NCI-H69 (cell line): ENCODE data around the gene MAP3K6.

Experiments used
- DNase-seq: peaks from one replicate; lab custom pipeline; 2025; lab: John Stamatoyannopoulos, UW

The MAP3K6 gene

DNA sequence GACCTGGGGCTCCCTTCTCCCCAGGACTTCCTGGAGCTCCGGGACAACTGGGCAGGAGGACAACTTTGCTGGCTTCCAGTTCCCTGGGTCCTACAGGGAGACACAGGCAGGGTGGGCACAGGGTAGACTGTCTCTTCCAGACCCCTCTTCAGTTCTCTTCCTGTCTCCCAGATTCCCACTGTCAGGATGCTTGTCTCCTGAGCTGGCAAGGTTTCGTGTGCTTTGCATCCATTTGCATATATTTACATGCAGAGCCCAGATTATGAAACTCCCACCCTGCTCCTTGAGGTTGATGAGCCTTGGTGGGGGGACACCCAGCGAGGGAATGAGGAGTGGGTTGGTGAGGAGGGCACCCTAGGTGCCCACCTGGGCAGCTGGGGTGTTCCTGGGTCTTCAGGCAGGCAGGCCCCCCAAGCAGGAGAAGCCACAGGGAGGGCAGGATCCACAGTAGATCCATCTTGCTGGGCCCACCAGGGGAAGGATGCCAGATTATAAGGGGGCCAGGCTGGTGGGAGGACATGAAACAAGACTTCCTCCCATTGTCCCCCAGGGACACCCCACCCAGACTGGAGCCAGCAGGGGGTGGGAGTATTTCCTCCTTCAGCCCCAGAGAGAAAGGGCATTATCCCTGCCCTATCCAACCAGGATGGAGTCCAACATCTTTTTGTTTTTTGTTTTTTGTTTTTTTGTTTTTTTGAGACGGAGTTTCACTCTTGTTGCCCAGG lies 7.8 kb upstream of the MAP3K6 start, which contains the start of gene FCN3:
Gene FCN3, minus strand, starts transcription at position 463 of the 725 bp plus-strand sequence. Its CDS starts 6 bp downstream, at position 457.
- DNase-seq = no peak

GRCh38 chr1:27372808-27373690 lies 6.3 kb upstream of the MAP3K6 start:
- no peak for DNase-seq

DNA sequence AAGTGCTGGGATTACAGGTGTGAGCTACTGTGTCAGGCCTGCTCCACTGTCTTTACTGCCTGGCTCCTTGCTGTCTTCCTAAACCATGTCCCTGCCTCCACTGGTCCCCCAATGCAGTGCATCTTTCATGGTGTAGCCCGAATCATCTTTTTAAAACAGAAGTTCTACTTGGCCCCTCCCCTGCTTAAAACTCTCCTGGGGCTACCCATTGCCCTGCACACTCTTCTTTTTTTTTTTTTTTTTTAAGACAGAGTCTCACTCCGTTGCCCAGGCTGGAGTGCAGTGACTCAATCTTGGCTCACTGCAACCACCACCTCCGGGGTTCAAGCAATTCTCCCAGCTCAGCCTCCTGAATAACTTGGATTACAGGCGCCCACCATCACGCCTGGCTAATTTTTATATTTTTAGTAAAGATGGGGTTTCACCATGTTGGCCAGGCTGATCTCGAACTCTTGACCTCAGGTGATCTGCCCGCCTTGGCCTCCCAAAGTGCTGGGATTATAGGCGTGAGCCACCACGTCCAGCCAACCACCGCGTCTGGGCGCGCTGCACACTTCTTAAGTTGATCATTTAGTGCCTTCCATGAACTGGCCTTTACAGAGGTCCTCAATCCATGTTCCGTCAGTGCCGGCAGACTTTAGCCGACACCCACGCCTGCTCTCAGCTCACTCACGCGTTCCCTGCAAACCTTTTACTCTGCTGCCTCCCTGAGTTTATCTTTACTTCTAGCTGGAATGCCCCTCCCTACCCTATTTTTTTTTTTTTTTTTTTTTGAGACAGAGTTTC lies 5.5 kb upstream of the MAP3K6 start:
- DNase-seq = no peak

DNA sequence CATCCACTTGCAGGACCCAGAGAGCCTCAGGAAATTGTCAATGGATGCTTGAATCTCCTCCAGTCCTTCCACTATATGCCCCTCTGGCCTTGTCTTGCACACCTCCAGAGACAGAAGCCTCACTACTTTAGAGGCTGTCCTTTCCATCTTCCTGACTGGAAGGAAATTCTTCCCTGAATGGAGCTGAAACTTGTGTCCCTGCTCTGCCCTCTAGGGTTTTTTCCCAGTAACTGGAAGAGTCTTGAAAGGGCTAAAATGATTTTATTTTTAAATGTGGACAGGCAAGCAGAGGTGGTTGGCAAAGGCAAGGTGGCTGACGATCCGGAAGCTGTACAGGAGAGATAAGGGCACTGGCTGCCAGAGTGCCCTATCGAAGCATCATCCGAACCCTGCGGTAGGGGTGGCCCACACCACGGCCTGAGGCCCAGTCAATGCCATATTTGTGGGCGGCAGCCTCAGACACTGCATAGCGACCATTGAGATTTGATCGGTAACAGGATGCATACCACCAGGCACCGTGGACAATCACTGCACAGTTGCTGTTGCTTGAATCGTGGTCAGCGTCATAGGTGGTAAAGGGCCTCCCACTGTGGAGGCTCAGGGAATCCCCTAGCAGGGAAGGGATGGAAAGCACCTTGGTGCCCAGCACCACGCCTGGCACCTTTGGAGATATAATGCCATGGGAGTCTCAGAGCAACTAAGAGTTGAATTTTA lies 2.3 kb upstream of the MAP3K6 start:
- DNase-seq = no peak

GRCh38 chr1:27367160-27367650 lies 444 bp upstream of the MAP3K6 start:
- DNase-seq = no peak

DNA sequence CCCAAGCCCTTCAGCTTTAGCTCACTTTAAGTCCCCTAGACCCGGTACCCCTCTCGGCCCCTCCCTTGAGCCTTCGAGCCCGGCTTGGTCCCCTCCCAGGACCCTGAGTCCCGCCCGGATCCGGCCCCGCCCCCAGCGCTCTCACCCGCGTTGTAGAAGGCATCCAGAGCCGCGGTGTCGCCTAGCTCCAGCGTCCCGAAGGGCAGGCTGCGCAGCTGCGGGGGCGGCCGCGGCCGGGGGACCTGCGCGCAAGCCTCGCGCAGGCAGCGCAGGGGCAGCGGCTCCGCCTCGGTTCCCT lies 699 bp downstream of the MAP3K6 start:
- DNase-seq = peak; percentile 71

DNA sequence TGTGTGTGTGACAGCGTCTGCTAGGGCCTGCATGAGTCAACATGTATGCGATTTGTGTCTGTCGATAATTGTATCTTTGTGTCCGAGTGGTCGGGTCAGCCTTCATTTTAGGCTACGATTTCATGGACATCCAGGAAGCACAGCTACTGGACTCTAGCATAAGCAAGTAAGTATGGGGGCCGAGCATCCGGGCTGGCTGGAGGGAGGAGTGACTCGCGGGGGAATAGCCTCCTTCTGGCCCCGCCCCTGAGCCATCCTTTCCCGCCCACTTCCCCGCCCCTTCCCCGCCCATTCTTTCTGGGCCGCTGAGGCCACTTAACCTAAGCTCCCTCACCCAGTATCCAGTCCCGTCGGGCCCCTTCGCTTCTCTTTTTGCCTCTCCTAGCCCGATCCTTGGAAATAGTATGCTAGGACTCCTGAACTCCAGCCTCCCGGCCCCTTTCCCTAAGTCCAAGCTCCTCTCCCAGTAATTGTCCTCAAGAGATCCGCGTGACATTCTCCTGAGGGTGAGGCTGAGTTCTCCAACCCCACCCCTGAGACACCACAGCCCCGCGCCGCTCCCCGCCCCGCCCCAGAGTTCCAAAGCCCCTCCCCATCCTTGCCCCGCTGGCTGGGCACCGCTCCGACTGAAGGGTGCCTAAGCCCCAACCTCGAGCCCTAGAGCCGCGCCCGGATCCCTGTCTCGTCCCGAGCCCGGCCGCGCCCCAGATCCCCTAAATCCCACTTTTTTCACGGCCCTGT lies 1.2 kb downstream of the MAP3K6 start:
- DNase-seq = peak; percentile 84

- no peak for DNase-seq
Measured at GRCh38 chr1:27364696-27365371, 1.9 kb downstream of the MAP3K6 start.

GRCh38 chr1:27363766-27364695 lies 2.7 kb downstream of the MAP3K6 start:
- DNase-seq = no peak

- DNase-seq = no peak
Measured at GRCh38 chr1:27361553-27361952, 5.2 kb downstream of the MAP3K6 start.

DNA sequence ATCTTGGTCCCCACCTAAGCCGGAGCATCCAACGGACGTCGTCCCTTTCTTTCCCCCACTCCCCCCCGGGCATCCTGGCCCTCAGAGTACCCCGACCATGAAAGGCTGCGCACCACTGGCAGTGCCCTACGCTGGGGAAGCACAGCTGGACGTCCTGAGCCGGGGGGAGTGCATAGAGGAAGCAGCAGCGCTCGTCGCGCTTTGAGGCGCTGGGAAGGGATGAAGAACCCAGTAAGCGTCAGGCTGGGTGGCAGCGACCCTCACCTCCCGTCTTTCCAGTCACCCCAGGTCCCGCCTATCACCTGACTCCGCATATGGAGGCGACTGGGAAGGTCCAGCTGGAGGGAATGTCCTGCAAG lies 5.7 kb downstream of the MAP3K6 start:
- DNase-seq = no peak

- no peak for DNase-seq
Measured at GRCh38 chr1:27360159-27361043, 6.4 kb downstream of the MAP3K6 start.

DNA sequence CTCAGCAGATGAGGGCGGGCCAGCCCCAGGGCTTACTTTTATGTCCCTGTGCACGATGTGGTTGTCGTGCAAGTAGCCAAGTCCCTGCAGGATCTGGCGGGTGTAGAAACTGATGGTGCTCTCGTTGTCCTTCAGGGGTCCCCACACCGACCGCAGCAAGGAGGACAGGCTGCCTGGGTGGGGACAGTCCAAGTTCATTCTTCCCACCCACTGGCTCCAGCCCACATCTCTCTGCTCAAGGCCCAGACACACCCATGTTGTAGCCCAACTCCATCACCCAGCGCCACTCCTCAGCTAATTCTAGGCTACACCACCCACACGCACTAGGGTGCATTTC lies 7.0 kb downstream of the MAP3K6 start:
- no peak for DNase-seq

DNA sequence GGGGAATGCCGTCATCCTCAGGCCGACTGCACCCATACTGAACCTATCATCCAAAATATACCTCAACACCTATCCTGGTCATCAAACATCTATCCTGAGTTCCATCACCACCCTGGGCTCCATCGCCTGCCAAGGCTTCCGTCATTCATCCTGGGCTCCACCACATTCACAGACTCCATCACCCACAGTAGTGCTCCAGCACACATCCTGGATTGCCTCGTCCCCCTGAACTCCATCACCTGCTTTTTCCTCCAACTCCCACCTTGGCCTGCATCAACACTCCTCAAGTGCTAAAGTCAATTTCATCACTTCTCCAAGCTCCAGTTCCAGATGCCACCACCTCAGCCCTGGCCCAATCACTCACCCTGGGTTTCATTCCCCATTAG lies 7.8 kb downstream of the MAP3K6 start:
- DNase-seq = no peak

GRCh38 chr1:27358038-27358927 lies 8.5 kb downstream of the MAP3K6 start:
- no peak for DNase-seq

GRCh38 chr1:27357281-27358037 lies 9.3 kb downstream of the MAP3K6 start:
- peak; percentile 73 for DNase-seq
